GM21723 (cell line): Measurements from ENCODE around the gene TMEM207.
"Not testable (repeated sequence)": the region's sequence is repeated elsewhere in the genome, so short reads cannot be mapped to it uniquely, and the experiment has no call there.

ENCODE experiments used
- ATAC-seq: cut with Tn5 transposase; IDR thresholded peaks from one replicate; pipeline ENCODE4 v1.9.1; 2021; ENCODE audit warnings: mild to moderate bottlenecking, moderate library complexity; ENCODE audit not compliant: unreplicated experiment

The TMEM207 gene

DNA sequence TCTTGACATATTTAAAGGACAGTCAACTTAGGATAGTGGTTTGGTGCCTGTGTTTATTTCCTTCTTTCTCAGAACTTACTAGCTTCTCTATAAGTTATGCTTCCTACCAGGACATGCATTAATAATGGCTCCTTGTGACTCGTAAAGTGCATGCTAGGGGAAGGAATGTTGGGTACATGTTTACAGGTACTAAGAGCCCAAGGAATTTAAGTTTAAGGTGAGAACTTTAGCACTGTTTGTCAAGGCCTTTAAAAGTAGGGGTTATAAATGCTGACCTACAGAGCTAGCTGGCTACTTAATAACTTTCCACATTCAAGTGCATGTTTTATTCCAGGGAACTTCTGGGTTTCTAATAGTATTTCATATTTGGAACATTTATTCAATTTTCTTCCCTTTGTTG, at the start of gene TMEM207:
TSS of gene TMEM207 (minus strand) at position 101 of the 400 bp plus-strand sequence. CDS start at position 9, 92 bp downstream.
- no peak for ATAC-seq

DNA sequence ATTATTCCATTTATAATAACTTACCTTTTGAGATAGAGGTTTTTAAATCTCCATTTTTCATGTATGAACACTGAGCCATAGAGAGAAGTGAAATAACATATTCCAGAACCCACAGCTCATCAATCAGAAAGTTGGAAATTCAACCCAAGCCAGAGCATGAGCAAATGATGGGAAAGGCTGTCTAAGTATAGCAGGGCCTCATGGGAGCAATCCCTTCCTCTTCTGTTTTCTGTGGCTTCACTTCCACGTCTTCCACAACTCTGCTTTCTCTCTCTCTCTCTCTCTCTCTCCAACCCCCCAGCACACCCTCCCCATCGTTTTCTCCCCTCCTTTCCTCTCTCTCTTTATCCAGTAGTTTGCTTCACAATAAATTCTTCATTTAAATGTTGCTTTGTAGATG, 49.4 kb upstream of the TMEM207 start:
- ATAC-seq, result no peak

DNA sequence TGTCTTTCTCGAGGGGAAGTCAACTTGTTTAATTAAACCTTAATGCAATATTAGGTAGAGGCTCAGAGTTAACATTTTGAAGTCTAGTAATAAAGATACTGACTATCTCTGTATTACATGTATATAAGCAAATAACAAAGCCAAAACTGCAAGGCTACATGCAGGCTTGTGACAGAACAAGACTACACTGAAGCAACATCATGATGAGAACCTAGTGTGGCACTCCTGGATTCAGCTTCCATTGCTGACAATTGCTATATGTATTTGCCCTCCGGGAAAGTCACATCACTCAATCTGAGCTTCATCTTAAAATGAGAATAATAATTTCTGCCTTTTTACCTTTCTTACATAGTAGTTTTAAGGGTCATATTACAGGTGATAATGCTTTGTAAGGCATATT, 48.6 kb upstream of the TMEM207 start:
- no peak for ATAC-seq

DNA sequence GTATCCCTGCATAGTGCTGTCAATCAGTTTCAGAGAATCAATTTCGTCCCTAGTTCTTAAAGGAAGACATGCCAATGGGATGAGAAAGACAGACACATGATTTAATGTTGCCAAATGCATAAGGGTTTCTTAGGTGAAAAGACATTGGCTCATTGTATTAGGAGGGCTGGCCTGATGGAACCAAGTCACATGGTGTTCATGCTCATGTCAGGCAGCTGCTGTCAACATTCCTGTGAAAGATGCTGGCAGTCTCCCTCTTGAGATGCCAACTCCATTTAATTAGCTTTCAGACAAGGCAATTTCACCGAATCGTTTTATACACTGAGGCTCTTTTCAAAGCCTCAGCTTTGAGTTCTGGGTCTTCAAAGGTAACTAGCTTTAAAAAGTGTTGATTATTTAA, 48.1 kb upstream of the TMEM207 start:
- no peak for ATAC-seq

DNA sequence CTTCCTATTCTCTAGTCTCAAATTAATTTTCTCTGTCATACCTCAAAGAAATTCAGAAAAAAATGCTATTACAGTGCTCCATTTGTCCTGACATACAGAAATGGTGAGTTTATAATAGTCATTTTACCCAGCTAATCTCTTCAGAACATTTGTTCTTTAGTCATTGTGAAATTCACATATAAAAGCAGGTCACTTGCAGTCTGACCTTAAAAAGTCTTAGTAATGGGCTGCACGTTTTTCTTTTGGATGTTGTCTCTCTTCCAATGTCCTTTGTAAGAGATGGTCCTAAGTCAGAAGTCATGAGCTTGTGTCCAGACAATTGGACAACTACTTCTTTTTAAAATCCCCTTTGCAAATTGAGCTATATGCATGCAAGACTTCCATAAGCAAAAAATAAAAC, 47.2 kb upstream of the TMEM207 start:
- no peak for ATAC-seq

DNA sequence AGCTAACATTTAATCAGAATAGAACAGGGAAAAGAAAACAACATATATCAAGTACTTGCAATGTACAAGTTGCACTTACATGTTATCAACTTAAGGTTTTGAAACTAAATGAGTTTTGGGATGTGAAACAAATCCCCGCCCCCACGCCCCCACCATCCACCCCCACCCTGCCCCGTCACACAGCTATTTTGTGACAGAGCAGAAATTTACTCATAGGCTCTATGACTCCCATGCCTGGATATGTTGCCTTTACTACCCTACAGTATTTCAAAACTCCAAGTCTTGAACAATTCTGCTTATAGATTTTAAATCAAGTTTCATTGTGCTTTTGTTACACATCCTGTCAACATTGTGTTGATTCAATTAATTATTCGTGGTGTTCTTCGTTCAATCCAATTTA, 46.1 kb upstream of the TMEM207 start:
- ATAC-seq, result no peak

DNA sequence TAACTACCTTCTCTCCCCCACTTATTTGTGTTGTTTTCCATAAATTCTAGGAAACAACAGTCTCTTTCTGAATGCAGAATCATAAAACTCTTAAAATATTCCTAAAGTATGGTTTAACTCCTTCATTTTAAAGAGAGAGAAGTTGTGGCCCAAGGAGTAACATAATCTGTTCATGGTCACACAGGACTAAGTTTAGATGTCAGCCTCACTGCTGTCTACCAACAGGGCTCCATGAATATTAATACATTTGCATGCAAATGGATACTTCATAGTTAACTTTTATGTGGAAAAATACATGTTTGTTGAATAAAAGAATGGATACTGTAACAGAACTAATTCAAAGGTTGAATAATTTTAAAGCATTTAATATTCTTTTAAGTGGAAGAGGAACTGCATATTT, 45.7 kb upstream of the TMEM207 start:
- ATAC-seq, result no peak

DNA sequence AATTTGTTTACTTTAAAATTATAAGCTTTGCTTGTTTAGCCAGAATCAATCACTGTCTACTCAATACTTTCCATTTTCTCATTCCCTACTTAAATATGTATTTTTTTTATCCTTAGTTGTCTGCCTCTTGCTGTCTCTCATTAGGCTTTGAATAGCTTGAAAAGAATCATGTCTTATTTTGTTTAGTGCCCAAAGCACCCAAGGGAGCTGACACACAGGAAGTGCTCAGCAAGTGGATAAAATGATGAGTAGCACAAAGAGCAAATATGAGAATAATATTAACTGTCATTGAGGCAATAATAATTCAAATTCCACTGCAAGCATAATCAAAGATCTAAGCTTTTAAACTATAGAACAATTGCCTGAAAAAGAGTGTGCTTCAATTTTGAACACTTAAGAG, 45.2 kb upstream of the TMEM207 start:
- no peak for ATAC-seq

DNA sequence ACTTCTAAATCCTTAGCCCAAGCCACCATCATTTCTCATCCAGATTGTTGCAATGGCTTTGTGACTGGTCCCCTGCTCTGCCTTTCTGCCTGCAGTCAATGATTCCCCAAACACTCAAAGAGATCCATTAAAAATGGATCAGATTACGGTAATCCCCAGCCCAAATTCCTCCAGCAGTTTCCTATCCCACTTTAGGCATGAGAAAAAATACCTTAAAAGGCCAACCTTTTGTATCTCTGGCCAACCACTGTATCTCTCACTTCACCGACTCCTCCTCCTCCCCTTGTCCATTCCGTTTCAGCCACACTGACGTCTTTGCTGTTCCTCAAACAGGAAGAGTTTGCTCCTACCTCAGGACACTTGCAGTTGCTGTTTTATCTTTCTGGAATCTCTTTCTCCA, 43.3 kb upstream of the TMEM207 start:
- ATAC-seq, result no peak

DNA sequence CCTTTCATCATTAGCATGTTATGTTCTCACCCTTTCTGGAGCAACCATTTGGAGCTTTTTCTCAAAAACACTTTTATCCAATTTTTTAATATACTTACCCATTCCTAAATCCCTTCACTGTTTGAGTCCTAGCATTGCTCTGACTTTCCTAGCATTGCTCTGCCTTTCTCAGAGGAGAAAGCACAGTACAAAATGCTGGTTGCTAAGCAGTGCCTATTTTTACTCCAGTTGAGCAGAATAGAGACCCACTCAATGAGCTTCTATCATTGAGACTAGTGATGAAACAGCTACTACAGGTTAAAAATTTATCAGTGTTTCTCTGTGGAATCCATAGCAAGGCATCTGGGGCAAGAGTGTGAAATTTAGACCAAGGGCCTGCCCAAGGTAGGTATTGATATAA, 42.4 kb upstream of the TMEM207 start:
- no peak for ATAC-seq

DNA sequence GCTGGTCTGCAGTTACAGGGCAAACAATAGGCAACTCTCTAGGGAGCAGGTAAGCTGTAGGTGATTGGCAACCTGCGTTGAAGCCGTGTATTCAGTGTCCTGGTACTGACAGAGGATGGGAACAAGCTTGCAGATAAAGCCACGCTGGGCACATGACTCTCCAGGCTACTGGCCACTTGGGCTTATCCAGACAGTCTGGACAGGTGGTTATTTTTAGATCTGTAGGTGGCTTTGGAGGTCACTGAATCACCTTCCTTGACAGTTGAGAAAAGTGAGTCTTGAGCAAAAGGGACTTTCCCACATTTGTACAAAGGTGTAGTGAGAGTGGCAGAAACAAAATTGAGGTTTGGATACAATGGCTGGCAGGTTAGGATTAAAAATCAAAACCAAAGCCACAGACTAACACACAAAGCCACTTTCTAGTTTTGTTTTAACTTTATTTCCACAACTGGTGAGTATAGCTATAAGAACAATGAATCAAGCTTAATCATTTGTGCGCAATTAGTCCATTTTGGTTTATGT, 41.9 kb upstream of the TMEM207 start:
- no peak for ATAC-seq

DNA sequence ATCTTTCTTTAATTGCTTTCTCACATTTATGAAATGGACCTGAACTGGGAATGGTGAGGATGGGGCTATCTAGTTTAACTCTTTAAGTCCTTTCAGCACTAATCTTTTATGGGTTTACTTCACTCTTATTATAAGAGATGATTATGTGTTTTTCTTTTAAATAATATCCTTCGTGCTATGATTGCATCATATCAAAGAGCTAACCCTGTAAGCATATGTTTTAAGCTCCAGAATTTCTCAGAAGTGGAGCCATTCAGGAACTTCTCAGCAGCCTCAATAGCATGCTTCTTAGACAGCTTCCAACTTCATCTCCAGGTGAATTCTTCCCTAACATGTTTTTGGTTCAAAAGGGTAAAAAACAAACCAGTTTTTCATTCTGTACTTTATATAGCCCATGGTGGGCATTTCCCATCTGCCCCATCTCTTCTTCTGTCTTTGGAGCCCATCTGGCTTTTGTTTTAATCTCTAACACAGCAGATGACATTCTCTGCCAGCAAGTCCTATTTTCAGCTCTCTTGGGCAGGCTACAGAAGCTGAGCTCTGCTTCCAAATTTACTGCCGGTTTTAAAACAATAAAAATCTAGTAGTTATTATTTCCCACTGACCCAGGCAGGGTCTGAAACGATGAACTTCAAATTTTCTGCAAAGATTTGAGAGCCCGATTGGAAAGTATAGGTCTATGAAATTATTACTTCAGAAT, 37.4 kb upstream of the TMEM207 start:
- ATAC-seq, result no peak

DNA sequence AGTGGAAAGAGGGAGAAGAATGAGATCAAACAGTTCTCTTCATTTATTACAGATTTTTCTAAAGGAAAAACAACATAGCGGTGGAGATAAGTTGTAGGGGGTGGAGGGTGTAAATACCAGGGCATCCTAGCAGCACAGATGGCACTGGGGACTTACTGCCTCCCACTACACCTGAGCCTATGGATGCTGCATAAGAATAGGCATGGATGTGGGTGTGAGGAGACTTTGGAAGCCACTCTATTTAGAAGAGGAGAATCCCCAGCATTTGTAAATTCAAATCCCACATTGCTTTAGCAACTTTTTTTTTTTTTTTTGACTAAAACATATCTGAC, 36.8 kb upstream of the TMEM207 start:
- no peak for ATAC-seq

DNA sequence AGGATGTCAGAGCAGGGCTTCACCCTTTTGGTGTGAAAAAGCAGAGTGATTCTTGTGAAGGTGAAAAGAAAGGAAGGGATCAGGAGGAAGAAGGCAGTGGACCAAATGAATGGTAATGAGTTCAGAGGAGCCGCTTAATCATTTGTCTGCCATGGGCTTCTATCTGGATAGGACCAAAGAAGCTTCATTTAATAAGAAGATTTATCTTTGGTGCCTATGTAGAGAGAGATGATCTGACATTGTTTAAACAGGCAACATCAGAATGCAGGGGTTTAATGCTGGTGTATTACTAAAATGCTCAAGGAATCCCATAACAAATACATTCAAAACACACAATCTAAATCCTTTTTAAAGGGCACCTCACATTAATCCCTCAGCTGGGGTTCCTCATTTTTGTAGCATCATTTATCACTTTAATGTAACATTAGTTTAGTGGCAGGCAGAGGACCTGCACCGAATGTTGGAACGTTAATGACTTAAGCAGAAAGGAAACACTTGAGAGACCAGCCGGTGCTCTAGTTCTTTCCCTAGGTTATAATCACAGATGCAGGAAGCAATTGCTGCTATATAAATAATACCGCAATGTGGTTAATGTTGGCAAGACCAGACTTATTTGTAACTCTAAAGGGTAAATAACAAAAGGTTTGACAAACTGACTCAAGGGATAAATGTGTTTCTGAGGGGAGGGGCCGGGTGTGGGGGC, 36.3 kb upstream of the TMEM207 start:
- no peak for ATAC-seq

DNA sequence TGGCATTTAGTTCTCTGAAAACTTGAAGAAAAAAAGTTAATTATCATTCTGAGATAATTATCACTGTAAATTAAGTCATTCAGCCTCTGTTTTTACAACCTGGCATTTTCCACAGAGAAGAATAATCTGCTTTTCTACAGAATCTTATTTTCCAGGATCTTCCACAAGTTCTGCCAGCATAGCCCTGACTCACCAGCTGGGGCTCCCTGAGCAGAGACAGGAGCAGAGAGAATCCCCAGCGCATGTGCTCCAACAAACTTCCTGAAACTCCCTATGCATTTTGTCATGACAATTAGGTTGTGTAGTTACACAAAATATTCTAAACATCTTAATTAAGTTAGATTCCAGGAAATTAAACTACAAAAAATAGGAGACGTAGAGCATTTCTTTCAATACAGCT, 32.1 kb upstream of the TMEM207 start:
- ATAC-seq, result no peak

DNA sequence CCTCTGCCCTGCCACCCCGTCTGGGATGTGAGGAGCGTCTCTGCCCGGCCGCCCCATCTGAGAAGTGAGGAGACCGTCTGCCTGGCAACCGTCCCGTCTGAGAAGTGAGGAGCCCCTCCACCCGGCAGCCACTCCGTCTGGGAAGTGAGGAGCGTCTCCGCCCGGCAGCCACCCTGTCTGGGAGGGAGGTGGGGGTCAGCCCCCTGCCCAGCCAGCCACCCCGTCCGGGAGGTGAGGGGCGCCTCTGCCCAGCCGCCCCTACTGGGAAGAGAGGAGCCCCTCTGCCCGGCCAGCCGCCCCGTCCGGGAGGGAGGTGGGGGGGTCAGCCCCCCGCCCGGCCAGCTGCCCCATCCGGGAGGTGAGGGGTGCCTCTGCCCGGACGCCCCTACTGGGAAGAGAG, 23.6 kb upstream of the TMEM207 start:
- not testable (repeated sequence) for ATAC-seq

DNA sequence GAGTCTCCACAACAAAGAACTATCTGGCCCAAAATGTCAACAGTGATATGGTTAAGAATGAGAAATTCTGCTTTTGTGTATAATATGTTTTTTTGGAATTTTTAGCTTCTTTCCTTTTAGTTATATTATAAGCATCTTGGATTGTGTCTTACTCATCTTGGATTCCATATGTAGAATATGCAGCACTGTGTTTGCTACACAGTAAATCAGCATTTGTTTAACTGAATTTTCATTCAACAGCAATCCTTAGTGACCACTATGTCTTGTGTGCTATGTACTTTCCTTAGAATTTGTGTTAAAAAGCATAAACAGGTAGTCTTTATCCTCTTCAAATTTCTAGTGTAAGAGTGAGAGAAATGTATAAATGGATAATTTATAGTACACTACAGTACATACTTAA, 18.2 kb upstream of the TMEM207 start:
- no peak for ATAC-seq

DNA sequence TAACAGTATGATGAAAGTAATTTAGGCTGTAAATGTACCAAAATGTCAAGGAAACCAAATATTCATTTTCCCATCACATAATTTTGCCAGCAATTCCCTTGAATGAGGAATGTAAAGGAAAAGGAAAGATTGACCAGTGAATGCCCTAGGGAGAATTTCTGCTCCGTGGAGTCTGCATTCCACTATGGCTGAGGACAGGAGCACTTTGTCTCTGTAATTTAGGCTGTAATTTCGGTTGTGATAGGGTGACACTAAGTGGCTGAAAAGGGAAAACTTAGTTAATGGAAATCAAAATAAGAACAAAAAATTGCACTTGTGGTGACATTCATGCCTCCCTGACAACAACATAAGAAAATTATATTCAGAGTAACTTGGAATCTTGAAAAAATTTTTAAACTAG, 8.3 kb upstream of the TMEM207 start:
- ATAC-seq, result no peak

DNA sequence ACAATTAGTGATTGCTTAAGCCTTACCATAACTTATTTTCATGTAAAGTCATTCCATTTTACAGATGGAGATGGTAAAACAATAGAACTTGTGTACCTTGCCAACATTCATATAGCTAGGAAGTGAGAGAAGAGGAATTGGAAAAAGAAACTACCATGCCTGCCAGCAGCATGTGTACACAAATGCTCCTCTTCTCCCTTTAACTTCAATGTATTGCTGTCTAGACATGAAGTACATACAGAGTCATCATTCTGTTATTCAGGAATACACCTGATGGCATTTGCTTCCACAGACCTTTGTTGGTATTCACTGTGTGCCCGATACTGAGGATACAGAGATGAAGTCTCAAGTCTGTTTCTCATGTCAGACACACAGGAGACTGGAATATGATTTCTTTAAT, 7.1 kb upstream of the TMEM207 start:
- no peak for ATAC-seq

DNA sequence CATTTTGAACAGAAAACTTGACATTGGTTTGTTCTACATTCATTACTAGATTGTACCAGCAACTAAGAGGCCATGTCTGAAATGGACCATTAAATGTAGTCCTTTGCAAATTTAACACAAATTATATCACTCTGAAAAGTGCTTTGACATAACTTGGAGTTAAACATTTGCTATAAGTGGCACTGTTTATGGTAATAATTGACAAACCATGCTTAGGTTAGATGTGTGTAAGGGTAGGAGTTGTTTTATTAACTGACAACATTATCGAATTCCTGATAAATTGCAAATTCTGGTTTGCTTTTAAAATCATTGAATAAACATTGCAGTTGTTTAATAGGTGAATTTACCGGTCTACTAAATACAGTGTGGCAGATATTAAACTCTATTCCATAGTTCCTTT, 6.1 kb upstream of the TMEM207 start:
- no peak for ATAC-seq

DNA sequence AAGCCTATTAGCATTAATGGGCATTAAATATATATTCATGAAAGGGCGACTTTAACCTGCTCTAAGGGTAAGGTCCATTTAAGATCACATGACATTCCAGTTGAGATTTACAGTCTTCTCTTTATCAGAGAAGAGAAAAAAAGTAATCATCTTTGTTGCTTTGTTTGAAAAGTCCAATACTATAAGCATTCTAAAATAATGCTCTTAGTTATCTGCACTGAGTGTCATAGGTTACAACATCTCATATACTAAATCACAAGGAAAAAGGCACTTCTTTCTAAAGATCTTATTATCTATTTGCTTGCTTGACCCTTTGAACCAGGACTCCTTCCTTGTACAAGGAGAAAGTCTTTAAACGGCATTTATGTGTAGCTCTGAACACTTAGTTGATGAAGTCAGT, 1.4 kb downstream of the TMEM207 start:
- ATAC-seq, result no peak

DNA sequence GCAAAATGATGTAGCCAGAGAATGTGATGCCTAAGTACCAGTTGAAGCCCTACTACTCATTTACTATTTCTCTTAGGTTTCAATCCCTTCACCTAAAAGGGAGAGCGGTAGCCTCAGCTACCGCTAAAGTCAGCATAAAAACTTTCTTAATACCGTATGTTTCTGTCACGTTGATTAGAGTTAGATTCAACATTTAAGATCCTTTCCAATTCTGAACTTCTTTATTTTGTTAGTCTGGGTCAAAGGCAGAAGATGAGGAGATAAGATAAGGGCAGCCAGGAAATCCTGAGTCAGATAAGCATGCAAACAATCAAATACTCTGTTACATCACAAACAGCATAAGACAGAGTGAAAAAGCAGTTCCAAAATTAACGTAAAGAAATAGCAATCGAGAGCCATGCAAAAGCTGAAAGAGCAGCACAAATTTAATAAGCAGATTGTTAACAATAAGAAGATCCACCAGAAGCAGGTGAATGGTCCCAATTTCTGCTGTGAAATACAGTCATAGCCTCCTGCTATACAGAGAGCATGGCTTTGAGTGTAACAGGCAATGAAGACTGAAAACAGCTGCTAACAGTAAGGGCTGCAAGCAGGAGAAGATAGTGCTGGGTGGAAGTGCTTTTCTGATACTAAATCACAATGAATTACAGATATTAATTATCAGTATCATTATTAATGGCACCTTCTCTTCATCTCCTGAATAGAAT, 3.0 kb downstream of the TMEM207 start:
- no peak for ATAC-seq
